Tibial nerve (tissue), 3 donors: Measurements from ENCODE around the gene STYK1.

ENCODE experiments used
- POLR2A ChIP-seq, 2 donors: fragments of 450-650 bp; IDR thresholded peaks; one replicate each; pipeline ENCODE4 v1.6.1; 2017; ENCODE audit warnings: antibody characterized with exemption in 2 of 2, mild to moderate bottlenecking in 2 of 2, moderate library complexity in 2 of 2
- TF ChIP-seq, protein P1 (sequence below), 5 experiments: fragments of 200-600 bp in 3 of 5; fragments of 450-650 bp in 2 of 5; sonication (generic) in 3 of 5; IDR thresholded peaks; one replicate each; pipeline ENCODE4 v1.5.1; 2016 to 2019; ENCODE audit warnings: antibody characterized with exemption in 5 of 5, mild to moderate bottlenecking in 3 of 5, moderate library complexity in 2 of 5

DNA sequence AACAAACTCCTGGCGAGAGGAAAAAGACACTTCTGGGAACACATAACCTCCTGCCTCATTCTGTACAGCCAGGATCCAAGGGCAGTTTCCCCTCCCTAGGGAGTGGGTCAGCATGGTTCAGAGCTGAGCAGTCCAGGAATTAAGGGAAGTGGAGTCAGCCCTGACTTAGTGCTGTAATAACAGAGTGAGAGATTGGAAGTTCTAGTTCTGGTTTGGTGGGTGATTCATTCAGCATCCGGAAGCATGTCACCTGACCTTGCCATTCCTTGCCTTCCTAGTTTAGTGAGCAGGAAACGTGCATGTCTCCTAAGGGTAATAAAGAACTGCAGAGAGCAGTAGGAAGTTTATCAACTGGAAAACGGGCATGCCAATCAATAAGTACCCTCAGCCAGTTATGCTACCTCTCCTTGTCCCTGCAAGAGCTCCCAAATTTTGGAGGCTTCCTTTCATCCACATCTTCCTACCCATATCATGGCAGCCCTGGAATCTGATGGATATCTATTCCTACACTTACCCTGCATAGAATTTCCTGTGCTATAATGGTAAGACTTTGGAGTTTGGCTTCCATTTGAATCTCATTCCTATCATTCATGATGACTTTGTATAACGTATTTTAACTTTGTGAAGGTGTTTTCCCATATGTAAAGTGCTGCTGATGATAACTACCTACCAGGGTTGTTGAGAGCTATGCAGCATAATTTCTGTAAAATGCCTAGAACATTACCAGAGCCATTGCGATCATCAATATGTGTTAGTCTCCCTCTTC, 31.9 kb downstream of the STYK1 start:
- TF ChIP-seq, protein P1, sequence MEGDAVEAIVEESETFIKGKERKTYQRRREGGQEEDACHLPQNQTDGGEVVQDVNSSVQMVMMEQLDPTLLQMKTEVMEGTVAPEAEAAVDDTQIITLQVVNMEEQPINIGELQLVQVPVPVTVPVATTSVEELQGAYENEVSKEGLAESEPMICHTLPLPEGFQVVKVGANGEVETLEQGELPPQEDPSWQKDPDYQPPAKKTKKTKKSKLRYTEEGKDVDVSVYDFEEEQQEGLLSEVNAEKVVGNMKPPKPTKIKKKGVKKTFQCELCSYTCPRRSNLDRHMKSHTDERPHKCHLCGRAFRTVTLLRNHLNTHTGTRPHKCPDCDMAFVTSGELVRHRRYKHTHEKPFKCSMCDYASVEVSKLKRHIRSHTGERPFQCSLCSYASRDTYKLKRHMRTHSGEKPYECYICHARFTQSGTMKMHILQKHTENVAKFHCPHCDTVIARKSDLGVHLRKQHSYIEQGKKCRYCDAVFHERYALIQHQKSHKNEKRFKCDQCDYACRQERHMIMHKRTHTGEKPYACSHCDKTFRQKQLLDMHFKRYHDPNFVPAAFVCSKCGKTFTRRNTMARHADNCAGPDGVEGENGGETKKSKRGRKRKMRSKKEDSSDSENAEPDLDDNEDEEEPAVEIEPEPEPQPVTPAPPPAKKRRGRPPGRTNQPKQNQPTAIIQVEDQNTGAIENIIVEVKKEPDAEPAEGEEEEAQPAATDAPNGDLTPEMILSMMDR (IDR thresholded peaks at IDR 0.05): no peak
- no peak for TF ChIP-seq POLR2A (IDR thresholded peaks at IDR 0.05)
